GM18519 (cell line): Measurements from ENCODE around the gene EIF1AD.
A peak's percentile ranks its signal among the peaks of the same experiment; 100 is the strongest.

Source experiments
- ATAC-seq: cut with Tn5 transposase; IDR thresholded peaks from one replicate; pipeline ENCODE4 v1.9.1; 2021; ENCODE audit warnings: mild to moderate bottlenecking, moderate library complexity; ENCODE audit not compliant: unreplicated experiment, low FRiP score

EIF1AD gene

DNA sequence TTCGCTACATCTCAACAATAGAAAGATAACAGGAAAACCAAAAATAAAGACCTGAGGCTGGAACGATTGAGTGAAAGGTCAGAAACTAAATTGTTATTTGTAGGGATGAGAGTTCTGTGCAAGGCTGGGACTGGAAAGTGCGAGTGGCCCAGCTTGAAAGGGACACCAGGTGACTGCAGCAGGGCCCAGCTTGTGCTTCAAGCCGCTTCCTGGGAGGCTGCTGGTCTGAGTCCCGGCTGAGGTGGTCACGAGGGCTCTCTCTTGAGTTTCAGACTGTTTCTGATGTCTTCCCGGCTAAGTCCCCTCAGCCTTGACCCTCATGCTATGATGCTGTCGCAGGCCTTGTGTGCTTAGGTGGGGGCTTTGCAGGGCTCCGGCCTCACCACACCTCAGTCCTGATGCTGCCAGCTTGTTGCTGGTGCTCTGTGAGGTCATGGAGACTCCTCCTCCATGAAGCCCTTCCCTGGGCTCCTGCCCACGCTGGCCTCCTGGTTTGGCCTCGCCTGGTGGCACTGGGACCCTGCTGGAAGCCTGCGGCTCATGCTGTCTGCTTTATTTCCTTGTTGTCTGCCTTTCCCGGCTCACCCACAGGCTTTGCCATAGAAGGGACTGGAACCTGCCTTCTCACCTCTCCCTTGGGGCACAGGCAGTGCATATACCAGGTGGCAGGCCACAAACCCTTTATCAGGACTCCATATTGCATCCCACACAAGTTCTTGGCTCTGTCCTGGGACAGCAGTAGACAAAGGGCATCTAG, 4.4 kb upstream of the EIF1AD start:
- ATAC-seq = no peak

DNA sequence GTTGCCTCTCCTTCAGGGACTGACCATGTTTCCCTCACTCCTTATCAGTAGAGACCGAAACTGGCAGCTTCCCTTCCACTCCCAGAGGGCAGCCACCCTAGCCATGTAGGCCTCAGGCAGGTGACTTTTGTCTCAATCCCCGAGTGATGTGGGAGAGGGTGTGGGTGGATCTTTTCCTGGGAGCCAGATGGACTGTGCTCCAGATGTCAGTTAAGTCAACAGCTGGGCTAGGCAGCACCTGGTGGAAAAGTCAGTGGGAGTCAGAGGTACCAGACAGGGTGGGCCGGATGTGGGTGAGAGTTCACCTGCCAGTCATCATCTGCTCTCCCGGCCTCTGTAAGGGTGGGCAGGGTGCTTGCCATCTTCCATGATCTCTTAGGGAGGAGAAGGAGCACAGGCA, 2.2 kb upstream of the EIF1AD start:
- no peak for ATAC-seq

DNA sequence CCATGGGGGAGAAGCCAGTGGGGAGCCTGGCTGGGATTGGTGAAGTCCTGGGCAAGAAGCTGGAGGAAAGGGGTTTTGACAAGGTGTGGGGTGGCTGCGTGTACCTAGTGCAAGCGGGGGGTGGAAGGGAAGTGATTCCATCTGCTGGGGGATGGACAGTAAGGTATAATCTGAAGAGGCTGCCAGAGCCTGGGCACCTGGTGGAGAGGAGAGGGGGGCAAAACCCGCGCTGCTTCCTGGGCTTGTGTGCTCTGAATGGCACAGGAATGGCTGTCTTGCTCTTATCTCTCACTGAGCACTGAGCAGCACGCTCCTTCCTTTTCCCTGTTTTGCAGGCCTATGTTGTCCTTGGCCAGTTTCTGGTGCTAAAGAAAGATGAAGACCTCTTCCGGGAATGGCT, 1.3 kb upstream of the EIF1AD start:
- ATAC-seq = no peak

DNA sequence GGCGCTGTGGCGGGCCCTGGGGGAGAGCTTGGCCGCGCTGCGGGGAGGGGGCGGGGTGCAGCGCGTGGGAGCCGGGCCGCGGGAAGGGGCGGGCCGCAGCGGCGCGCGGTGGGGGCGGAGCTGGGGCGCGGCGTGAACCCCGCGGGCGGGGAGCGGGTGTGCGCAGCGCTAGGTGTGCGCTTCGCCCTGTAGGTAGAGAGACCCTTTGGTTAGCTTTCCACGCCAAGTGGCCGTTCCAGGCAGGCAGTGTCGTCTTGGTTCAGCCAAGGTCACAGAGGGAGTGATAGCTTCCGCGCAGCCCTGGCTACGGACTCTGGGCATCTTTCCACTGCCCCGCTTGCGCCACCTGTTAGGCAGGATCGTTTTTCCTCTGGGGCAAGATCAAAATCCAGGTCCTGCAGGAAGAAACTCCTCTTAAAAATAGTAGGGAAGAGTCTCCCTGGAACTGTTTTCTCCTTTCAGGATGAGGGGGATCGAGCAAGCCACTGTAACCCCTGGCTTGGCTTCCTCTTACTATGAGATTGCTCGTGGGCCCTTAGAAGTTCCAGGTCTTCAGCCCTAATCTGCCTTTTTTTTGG, 780 bp upstream of the EIF1AD start:
- peak; percentile 33 for ATAC-seq

DNA sequence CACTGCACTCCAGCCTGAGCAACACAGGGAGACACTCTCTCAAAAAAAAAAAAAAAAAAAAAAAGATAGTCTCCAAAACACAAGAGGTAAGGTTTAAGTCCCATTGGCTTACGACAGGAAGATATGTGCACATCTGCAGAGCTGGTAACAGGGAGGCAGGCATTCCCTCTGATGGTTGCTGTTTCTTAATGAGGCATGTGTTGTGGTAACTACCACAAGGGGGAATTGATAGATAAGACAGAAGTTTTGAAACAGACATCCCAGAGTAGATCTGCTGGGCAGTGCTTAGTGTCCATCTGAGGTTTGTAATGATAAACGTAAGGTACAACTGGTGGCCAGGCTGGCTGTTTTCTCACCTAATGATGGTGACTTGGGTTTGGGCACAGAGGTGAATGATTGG, 4.7 kb downstream of the EIF1AD start:
- ATAC-seq = no peak

DNA sequence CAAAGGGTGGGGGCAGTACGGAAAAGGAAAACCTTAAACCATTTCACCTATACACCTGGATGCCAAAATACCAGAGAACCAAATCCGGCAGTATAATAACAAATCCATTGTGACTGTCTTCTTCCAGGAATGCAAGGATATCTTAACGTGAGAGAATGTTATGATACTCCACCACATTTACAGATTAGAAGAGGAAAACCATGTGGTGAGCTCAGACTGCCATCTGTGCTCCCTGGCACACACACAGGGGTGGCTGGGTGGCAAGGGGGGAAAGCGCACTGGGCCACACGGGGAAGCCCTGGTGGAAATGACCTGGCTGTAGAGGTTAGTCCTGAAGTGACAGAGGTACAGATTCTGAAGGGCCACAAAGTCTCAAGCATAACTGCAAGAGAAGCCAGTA, 9.9 kb downstream of the EIF1AD start:
- no peak for ATAC-seq

DNA sequence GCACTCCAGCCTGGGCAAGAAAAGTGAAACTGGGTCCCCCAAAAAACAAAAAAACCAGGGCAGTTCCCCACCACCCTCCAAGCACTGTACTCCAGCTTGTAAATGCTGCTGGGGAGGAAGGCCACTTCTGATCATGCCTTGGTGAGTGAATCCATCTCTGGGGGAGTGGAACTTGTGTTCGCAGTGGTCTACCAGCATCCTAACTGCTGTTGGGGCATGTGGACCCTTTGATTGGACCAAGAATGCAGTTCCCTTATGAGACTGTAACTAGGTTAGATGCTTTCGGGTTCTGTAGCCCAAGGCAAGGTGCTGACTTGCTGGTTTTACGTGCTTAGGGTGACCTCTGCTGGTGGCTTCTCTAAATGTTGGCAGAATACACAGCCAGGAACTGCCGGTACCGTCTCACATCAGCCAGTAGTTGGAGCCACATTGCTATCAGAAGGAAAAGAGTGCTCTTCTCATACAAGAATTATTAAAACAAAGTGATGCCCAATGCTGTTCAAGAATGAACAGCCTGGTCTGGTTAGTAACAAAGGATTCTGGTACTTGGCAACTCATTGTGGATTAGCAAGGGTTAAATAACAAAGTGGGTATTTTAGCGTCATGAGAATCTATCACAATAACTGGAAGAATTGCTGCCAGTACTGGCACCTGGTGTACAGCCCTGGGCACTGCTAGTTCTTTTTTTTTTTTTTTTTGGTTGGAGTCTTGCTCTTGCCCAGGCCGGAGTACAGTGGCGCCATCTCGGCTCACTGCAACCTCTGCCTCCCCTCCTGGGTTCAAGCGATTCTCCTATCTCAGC, 13.0 kb downstream of the EIF1AD start:
- ATAC-seq = no peak

DNA sequence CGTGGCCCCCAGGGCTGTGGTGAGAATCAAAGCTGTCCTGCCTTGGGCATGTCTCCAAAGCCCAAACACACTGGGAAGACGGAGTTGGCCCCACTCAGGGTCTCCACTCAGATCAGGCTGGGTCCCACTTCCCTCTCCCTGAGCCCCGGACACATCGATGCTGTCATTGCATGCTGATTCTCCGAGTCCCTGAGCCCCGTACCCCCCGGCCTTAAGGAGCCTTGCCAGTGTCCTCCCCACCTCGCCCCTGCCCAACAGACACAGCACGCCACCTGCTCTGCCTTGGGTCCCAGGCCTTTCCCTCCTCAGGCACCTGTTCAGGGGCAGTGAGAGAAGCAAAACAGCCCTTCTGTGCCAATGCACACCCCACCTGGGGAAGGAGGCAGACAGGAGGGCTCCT, 14.6 kb downstream of the EIF1AD start:
- ATAC-seq = no peak

DNA sequence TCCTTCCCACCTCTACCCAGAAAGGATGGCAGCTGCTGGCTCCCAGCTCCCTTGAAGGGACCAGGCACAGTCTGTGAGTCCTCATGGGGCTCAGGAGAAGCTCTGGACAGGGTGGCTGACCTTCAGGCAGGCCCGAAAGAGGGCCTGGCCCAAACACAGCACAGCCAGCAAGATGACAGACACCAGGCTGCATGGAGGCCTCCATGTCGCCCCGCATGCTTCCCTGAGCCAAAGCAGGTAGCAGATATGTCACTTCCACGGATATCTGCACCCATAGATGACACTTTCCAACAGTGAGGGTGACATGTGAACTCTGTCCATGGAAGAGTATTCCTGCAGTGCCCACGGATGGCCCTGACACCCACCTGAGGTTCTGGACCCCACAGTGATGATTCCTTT, 18.4 kb downstream of the EIF1AD start:
- ATAC-seq = no peak

DNA sequence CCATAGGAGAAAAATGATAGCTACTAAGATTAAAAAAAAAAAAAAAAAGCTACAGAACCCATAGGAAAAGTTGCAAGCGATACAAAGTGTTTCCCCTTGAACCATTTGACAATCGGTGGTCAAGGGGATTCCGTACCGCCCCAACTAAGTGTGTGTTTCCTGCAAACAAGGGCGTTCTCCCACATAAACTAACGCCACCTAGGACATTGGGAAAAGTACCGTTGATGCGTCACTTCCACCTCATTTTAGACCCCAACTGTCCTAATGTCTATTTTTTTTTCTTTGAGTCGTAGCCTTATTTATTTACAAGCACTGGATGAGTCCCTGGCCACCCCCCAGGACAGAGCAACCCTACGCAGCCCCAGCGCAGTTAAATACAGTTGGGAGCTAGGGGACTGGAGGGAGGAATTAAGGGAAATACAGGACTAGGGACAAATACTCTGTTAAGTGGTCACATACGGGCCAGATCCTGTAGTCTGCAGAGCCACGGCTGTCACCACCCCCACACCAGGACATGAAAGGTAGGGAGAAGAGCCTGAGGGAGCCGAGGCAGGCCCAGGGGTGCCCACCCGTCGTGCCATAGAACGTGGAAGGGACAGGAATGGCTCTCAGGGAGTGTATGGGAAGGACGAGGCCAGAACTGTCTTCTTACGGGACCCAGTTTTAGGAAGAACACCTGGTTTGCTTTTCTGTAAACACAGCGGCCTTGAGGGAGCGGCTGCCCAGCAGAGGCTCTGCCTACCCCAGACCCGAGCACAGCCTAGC, 19.0 kb downstream of the EIF1AD start:
- ATAC-seq = no peak

DNA sequence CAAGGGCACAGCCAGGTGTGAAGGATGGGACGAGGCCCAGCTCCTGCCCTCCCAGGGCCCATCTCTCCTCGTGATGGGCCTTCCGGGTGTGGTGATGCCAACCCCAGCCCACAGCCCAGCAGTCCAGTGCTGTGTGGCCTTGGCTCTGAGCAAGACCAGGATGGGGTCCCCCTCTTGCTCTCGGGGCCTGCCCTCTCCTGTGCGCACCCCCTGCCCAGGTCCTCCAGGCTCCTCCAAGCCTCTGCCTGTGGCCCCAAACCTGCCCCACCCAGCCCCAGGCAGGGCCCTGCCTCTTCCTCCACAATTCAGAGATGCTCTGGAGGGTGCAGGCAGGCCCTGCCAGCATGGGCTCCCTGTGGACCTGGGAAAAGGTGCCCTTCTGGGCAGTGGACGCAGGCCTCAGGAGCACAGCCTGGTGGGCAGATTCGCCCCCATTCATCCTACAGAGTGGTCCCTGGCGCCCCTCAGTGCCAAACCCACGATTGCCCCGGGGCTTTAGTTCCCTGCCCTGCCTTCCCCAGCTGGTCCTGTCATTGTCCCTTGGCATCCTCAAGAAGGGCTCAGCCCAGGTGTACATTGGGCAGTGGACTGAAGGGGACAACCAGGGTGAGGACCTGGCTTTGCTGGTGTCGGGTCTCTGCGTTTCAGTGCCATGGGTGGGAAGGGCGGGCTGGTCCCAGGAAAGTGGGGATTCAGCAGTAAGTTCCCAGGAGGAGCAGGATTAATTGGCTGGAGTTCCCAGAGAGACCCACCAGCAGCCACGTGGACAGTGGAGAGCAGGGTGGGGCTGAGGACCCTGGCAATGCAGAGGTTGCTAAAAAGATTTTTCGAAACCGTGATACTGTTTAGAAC, 19.8 kb downstream of the EIF1AD start:
- ATAC-seq = no peak

DNA sequence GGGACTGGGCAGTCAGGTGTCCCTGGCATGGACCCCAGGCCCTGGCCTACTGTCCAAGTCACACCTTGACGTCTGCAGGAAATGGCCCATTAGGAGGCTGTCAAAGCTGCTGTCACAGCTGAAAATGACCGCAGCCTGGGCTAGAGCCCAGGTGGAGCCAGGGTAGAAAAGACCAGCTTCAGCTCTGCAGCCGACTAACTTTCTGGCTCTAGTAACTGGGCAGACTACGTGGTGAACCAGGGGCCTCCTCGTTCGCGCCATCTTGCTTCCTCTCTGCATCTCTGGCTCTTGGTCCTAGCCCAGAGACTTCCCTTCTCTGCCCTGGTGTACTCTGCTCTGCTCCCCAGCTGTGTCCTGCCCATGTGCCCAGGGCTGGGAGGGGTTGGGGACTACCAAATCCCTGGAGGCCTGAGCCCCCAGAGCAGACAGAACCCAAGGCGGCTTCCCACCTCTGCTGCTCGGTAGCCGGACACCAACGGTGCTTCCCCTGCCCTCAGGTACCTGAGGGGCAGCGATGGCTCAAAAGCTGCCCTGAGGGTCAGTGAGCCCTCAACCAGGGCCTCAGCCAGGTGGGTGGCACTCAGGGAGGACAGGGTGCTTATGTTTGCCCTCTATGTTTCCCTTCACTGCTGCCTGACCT, 20.7 kb downstream of the EIF1AD start:
- no peak for ATAC-seq

DNA sequence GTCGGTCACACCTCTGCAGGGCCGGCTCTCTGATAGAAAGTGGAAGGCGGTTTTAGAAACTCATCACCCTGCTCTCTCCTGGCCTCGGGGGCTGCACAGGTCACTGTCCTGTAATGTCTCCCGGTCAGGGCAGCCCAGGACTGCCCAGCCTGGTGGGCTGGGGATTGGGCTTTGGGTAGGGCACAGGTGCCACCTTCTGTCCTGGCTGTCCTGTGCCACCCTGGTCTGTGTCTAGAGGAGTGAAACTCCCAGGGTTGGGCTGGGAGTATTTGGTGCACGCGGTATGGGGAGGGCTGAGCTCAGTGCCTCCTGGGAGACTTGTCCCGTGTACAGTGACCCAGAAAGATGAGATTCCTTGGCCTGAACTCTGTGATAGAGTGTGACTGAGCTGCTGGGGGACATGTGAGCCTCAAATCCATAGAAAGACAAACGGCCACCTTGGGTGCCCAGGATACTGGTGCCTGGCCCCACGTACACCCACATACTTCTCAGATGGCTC, 22.6 kb downstream of the EIF1AD start:
- no peak for ATAC-seq

DNA sequence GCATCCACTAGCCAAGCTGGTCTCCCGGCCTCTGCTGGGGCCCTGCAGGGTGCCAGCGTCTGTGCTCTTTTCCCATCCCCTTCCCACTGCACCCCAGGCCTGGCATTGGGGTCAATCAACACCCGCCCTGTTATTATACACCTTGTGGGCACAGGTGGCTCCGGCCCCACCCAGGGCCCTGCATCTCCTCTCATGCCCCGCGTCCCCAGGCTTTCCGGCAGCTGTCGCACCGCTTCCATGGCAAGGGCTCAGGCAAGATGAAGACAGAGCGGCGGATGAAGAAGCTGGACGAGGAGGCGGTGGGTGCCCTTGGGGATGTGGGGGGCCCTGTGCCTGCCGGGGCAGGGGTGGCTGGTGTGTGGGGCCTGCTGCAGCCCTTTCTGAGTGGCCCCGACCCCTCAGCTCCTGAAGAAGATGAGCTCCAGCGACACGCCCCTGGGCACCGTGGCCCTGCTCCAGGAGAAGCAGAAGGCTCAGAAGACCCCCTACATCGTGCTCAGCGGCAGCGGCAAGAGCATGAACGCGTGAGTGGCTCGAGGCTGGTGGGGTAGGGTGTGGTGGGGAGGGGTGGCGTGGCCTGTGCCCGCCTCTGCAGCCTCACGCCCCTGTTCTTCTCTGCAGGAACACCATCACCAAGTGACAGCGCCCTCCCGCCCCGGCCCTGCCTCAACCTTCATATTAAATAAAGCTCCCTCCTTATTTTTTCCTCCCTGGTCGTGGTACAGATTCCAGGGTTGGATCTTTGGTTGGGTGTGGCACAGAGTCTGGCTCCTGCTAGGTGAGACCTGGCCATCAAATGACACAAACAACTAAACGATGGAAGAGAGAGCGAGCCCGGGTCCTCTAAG, 23.3 kb downstream of the EIF1AD start:
- no peak for ATAC-seq

DNA sequence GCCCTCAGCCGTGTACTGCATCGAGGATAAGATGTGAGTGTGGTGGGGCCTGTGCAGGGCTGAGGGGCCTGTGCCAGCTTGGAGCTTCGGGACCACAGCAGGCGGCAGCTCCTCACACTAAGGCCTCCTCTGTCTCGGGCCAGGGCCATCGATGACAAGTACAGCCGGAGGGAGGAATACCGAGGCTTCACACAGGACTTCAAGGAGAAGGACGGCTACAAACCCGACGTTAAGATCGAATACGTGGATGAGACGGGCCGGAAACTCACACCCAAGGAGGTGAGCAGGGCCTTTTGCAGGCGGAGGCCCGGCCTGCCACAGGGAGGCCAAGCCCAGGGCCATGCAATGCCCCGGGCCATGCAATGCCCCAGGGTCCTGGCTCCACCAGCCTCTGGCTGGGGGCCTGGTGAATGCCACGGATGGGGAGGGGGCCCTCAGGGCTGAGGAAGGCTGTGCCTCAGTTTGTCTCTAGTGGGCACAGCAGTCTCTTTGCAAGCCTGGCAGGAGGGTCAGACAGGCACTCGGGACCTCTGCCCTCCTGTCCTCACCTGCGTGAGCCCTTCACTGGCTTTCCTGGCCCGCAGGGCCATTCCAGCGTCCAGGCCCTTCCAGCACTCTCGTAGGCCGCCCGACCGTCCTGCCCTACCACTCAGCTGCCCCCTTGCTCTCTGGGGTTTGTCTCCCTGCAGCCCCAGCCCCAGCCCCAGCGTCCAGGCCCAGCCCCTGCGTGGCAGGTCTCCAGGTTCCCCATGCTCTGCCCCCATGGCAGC, 24.2 kb downstream of the EIF1AD start:
- no peak for ATAC-seq

DNA sequence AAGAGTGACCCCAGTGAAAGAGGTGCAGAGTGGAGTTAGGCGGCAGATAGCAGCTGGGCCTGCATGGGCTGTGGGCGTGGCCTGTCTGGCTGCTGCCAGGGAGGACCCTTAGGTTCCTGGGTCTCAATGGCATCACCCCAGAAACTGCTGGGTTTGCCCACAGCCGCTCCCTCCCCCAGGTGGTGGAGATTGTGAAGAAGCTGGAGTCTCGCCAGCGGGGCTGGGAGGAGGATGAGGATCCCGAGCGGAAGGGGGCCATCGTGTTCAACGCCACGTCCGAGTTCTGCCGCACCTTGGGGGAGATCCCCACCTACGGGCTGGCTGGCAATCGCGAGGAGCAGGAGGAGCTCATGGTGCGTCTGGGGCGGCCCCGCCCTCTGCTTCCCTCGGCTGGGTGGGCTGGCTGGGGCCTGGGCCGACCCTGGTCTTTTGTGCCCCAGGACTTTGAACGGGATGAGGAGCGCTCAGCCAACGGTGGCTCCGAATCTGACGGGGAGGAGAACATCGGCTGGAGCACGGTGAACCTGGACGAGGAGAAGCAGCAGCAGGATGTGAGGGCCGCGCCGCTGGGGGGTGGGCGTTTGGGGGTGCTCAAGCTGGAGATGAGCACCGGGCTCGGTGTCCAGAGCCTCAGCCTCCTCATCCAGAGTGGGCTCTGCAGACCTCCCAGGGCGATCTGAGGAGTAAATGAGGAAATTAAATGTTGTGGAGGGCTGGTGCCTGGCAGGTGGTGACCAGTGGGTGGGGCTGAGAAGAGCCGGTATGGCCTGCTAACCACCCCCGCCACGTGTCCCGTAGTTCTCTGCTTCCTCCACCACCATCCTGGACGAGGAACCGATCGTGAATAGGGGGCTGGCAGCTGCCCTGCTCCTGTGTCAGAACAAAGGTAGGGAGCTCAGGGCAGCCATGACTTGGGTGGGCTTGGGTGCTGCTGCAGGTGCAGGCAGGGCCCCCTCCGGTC, 25.5 kb downstream of the EIF1AD start:
- no peak for ATAC-seq

DNA sequence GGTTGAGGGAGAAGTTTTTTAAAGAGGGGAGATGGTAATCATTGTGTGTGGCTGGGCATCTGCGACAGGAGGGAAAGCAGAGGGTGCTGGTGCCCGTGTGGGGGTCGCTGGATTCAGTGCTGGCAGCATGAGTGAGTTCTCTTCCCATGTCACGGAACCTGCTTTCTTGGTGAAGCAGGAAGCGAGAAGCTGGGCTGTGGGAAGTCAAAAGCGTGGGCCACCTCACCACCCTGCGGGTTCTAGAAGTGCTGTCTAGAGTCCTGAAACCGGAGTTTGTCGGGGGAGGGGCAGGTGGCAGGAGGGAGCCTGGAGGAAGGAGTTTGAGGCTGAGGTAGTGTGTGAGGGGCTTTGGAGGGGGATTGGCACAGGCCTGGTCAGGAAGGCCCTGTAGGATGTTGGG, 26.2 kb downstream of the EIF1AD start:
- no peak for ATAC-seq
